HUES64 (cell line): Measurements from ENCODE around the gene RETREG1.

Experiments used
- H3K27ac ChIP-seq: 2 replicates; pipeline ENCODE4 v1.7.0; 2013; ENCODE audit warnings: low read depth, low read length, inconsistent platforms
- H3K27me3 ChIP-seq: 2 replicates; pipeline ENCODE4 v1.6.1; 2013; ENCODE audit warnings: mild to moderate bottlenecking, low read length; ENCODE audit not compliant: insufficient read depth
- H3K36me3 ChIP-seq: 2 replicates; pipeline ENCODE4 v1.6.1; 2013; ENCODE audit warnings: mild to moderate bottlenecking, low read length; ENCODE audit not compliant: insufficient read depth
- H3K4me1 ChIP-seq: 2 replicates; pipeline ENCODE4 v1.6.1; 2013; ENCODE audit warnings: mild to moderate bottlenecking, low read length, moderate library complexity; ENCODE audit not compliant: insufficient read depth
- H3K4me3 ChIP-seq: 2 replicates; pipeline ENCODE4 v1.5.1; 2013; ENCODE audit warnings: mild to moderate bottlenecking, low read length, moderate library complexity
- H3K9ac ChIP-seq: 2 replicates; pipeline ENCODE4 v1.6.1; 2013; ENCODE audit warnings: mild to moderate bottlenecking, low read depth, low read length
- H3K9me3 ChIP-seq: 2 replicates; pipeline ENCODE4 v1.6.1; 2013; ENCODE audit warnings: low read depth, low read length; ENCODE audit not compliant: insufficient read depth
- WGBS: fragments of 150-250, 120-280 bp; methylation state at CpG from one replicate; pipeline ENCODE4 v1.1.7; 2013; ENCODE audit warnings: missing lambda C conversion rate; 5-methylcytosine and 5-hydroxymethylcytosine counted together

RETREG1 gene

GRCh38 chr5:16565118-16565517 lies 51.7 kb downstream of the RETREG1 start:
- Histone ChIP-seq H3K27me3 (no peaks in the 10 kb centered on the region), H3K27ac (no peak overlapping the region), H3K4me1 (peaks cover 6% of the 10 kb centered on the region), H3K36me3 (no peaks in the 10 kb centered on the region), H3K9me3 (no peaks in the 10 kb centered on the region), H3K9ac (no peak overlapping the region), H3K4me3 (no peak overlapping the region)
- WGBS: 86% methylated on average over 1 of the region's 1 CpG

DNA sequence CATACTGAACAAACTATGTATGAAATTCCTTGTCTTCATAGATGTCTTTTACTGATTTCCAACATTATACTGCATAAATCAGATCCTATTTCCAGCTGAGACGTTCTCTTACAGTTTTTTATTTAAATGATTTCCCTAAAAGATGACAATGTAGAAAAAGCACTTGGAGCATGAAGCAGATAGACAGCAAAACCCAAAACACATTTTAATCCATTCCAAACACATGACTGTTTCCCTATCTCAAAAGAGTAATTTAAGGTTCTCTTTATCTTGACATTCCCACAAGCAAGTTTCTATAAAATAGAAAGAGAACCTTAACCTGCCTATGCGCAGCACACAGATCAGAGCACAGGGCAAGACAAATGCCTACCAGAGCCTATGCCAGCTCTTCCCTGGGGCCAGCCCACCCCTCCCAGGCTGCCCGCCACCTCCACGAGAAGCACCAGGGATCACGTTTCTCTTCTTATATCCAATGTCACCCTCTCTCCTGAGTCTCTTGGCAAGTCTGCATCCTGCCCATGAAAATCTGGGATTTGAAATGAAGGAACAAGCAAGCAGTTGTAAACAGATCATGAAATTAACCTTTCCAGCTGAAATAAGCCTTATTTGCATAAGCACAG lies 52.4 kb downstream of the RETREG1 start:
- 84% methylated on average over 5 of the region's 5 CpGs for WGBS
- Histone ChIP-seq H3K4me3 (no peak overlapping the region), H3K9me3 (no peaks in the 10 kb centered on the region), H3K36me3 (no peaks in the 10 kb centered on the region), H3K9ac (no peak overlapping the region), H3K27ac (no peak overlapping the region), H3K27me3 (no peaks in the 10 kb centered on the region), H3K4me1 (peaks cover 10% of the 10 kb centered on the region)

- Histone ChIP-seq H3K9me3 (no peaks in the 10 kb centered on the region), H3K27me3 (no peaks in the 10 kb centered on the region), H3K27ac (no peak overlapping the region), H3K4me1 (peaks cover 13% of the 10 kb centered on the region), H3K36me3 (no peaks in the 10 kb centered on the region), H3K4me3 (no peak overlapping the region), H3K9ac (no peak overlapping the region)
Observed at GRCh38 chr5:16563686-16564085, 53.1 kb downstream of the RETREG1 start.

DNA sequence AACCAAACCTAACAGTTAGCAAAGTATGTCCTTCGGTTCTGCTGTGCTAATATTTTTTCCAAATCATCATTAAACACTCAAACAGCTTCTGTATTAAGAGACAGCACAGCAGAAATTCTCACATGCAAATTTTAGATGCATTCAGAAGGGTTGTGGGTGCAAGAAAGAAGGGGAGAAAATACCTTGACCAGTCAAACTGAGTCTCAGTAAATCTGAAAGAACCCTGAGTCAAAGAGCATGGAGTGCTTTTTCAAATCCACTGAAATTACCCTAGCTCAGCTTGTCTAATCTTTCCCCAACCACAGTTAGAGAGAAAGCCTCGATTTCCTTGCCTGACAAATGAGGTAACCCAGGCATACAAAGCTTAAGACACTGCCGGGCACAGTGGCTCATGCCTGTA lies 55.1 kb downstream of the RETREG1 start:
- 90% methylated on average over 3 of the region's 3 CpGs for WGBS
- Histone ChIP-seq H3K27ac (no peak overlapping the region), H3K4me3 (no peak overlapping the region), H3K9me3 (no peaks in the 10 kb centered on the region), H3K36me3 (no peaks in the 10 kb centered on the region), H3K4me1 (peaks cover 13% of the 10 kb centered on the region), H3K27me3 (no peaks in the 10 kb centered on the region), H3K9ac (no peak overlapping the region)

GRCh38 chr5:16559702-16560101 lies 57.1 kb downstream of the RETREG1 start:
- Histone ChIP-seq H3K9ac (no peak overlapping the region), H3K4me1 (peaks cover 13% of the 10 kb centered on the region), H3K4me3 (no peak overlapping the region), H3K36me3 (no peaks in the 10 kb centered on the region), H3K9me3 (no peaks in the 10 kb centered on the region), H3K27ac (no peak overlapping the region), H3K27me3 (no peaks in the 10 kb centered on the region)
- WGBS: 86% methylated on average over 1 of the region's 1 CpG

GRCh38 chr5:16558984-16559629 lies 57.7 kb downstream of the RETREG1 start:
- Histone ChIP-seq H3K4me3 (no peak overlapping the region), H3K27ac (no peak overlapping the region), H3K9ac (no peak overlapping the region), H3K36me3 (no peaks in the 10 kb centered on the region), H3K27me3 (no peaks in the 10 kb centered on the region), H3K9me3 (no peaks in the 10 kb centered on the region), H3K4me1 (peaks cover 13% of the 10 kb centered on the region)
- 71% methylated on average over 5 of the region's 5 CpGs for WGBS

- Histone ChIP-seq H3K9me3 (no peaks in the 10 kb centered on the region), H3K36me3 (no peaks in the 10 kb centered on the region), H3K27ac (no peak overlapping the region), H3K4me1 (peaks cover 17% of the 10 kb centered on the region), H3K4me3 (no peak overlapping the region), H3K27me3 (no peaks in the 10 kb centered on the region), H3K9ac (no peak overlapping the region)
- WGBS: 94% methylated on average over 4 of the region's 4 CpGs
Observed at GRCh38 chr5:16557477-16557876, 59.3 kb downstream of the RETREG1 start.

DNA sequence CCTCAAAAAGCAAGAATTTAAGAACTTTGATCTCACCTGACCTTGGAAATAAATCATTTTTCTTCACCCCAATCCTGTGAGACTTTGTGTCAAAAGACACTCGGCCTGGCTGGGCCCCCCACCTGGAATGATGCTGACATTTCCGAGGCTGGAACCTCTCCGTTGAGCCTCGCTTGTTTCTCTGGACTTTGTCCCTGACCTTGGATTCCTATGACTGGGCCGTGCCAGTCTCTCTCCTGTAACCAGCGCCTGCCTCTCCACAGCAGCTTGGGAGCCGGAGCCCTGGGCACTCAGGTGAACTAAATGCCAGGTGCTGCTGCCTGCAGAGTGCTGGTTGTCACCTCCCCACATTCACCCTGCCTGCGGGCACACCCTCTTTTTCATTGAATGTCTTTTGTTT lies 62.7 kb downstream of the RETREG1 start:
- Histone ChIP-seq H3K36me3 (no peaks in the 10 kb centered on the region), H3K27ac (no peak overlapping the region), H3K9me3 (no peaks in the 10 kb centered on the region), H3K4me1 (peaks cover 6% of the 10 kb centered on the region), H3K9ac (no peak overlapping the region), H3K4me3 (no peak overlapping the region), H3K27me3 (no peaks in the 10 kb centered on the region)
- 92% methylated on average over 8 of the region's 8 CpGs for WGBS

GRCh38 chr5:16552666-16553343 lies 64.0 kb downstream of the RETREG1 start:
- Histone ChIP-seq H3K9me3 (no peaks in the 10 kb centered on the region), H3K4me3 (no peak overlapping the region), H3K4me1 (peaks cover 4% of the 10 kb centered on the region; the same call in 1 of the 2 replicates), H3K27me3 (no peaks in the 10 kb centered on the region), H3K27ac (no peak overlapping the region), H3K36me3 (no peaks in the 10 kb centered on the region), H3K9ac (no peak overlapping the region)
- WGBS: 42% methylated on average over 6 of the region's 7 CpGs

- H3K27me3 ChIP-seq: no peaks in the 10 kb centered on the region
- H3K4me1 ChIP-seq: peaks cover 4% of the 10 kb centered on the region; the same call in 1 of the 2 replicates
- WGBS: 90% methylated on average over 2 of the region's 2 CpGs
- no peak overlapping the region for H3K9ac ChIP-seq
- H3K27ac ChIP-seq: no peak overlapping the region
- H3K36me3 ChIP-seq: no peaks in the 10 kb centered on the region
- H3K9me3 ChIP-seq: no peaks in the 10 kb centered on the region
- H3K4me3 ChIP-seq: no peak overlapping the region
Observed at GRCh38 chr5:16551628-16552027, 65.2 kb downstream of the RETREG1 start.

- Histone ChIP-seq H3K27me3 (no peaks in the 10 kb centered on the region), H3K27ac (no peak overlapping the region), H3K9me3 (no peaks in the 10 kb centered on the region), H3K36me3 (no peaks in the 10 kb centered on the region), H3K4me3 (no peak overlapping the region), H3K4me1 (peaks cover 4% of the 10 kb centered on the region; the same call in 1 of the 2 replicates), H3K9ac (no peak overlapping the region)
- 73% methylated on average over 7 of the region's 7 CpGs for WGBS
Observed at GRCh38 chr5:16550316-16550952, 66.4 kb downstream of the RETREG1 start.
